Measurements from ENCODE around the gene GYS1.

Gene GYS1

DNA sequence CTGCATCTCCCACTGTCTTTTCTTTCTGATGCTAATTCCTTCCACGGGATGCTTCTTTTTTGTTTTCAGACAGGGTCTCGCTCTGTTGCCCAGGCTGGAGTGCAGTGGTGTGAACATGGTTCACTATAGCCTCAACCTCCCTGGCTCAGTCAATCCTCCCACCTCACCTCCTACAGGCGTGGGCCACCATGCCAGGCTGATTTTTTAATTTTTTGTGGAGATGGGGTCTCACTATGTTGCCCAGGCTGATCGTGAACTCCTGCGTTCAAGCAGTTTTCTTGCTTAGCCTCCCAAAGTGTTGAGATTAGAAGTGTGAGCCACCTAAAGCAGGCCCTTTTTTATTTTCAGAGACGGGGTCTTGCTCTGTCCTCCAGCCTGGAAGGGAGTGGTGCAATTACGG lies 4.8 kb downstream of the GYS1 start:
- DNase-seq: no peak

GRCh38 chr19:48987323-48987722 lies 5.8 kb downstream of the GYS1 start:
- no peak for DNase-seq

DNA sequence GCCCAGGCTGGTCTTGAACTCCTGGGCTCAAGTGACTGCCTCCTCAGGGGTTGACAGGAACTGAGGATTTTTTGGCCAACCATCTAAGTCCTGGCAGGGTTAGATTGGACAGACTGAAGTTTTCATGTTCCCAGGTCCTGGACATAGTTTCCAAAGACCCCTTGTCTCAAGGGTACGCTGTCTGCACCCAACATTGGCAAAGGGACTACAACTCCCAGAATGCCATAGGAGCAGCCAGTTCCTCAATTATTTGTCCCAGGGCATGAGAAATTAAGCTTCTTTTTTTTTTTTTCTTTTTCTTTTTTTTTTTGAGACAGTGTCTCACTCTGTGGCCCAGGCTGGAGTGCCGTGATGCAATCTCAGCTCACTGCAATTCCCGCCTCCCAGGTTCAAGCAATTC lies 6.9 kb downstream of the GYS1 start:
- peak; percentile 25 for DNase-seq

GRCh38 chr19:48985711-48986110 lies 7.4 kb downstream of the GYS1 start:
- DNase-seq: no peak

DNA sequence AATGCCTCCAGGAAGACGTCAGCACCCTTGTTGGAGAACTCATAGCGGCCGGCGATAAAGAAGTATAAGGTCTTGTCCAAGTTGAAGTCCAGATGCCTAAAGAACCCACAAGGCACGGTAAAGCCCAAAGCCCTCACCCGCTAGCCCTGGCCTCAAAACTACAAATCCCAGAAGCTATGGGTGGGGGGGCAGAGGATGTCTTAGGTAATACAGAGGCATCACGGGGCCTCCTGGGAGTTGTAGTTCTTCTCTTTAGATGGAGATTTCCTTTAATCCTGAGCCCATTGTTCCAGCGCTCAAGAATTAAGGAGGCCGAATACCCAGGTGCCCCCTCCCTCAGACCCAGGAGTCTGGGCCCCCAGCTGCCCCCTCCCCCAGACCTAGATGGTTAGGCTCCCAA lies 10.8 kb downstream of the GYS1 start:
- DNase-seq: peak; percentile 54

DNA sequence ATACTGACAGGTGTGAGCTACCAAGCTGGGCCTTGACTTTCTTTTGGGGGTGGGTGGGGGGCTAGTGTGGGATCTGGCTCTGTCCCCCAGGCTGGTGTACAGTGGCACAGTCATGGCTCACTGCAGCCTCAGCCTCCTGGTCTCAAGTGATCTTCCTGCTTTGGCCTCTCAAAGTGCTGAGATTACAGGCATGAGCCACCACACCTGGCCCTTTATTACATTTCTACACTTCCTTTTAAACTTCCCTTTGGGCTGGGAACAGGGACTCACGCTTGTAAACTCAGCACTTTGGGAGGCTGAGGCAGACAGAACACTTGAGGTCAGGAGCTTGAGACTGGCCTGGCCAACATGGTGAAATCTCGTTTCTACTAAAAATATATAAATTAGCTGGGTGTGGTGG lies 16.0 kb downstream of the GYS1 start:
- DNase-seq: no peak

DNA sequence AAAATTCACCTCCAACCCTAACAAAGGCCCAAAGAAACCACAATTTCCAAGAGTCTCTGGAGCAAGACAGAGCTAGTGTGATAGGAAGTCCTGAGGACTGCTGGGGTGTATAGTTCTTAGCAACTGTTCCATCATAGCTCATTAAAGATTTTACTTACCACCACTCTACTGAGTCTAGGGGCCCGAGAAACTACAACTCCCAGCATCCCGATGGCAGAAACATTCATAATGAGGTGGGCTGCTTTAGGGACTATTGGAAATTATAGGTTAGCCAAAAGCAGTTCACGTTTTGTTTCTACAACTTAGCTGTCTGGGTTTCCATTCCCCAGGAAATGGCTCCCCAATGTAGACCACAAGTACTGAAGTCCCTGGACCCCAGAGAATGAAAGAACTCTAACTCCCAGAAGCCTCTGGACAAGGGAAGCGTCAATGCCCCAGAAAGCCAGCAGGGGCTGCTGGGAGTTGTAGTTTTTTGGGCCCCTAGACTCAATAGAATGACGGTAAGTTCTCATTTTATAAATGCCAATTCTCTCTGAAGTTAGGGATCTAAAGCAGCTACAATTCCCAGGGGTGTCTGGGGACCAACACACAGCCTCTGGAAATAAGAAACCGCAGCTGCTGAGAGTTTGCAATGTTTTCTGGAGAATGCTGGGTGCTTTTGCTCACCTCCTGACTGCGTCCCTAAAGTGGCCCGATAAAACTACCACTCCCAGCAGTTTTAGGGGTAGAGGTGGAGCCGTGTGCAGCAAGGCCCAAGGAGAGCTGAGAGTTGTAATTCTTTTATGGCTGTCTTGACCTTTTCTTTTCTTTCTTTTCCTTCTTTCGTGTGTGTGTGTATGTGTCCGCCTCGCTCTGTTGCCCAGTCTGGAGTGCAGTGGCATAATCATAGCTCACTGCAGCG lies 16.9 kb downstream of the GYS1 start:
- peak; percentile 86 for DNase-seq

DNA sequence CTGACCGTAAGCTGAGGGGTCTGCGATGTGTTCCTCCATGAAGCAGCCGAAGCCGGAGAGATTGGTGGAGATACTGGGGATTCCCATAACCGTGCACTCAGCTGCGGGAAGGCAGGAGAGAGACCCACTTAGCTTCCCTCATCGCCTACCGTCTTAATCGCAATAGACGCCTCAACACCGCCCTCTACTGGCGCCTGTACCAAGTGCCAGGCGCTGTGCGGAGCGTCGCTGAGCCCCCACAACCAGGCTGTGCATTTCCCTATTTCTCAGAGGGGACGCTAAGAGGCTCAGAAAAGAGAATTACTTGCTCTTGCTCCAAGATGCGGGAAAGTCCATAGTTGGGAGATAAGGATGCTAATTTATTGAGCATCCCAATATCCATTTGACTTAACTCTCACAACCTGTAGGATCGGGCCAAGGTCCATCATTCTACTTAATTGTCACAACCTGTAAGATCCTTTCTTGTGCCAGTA lies 22.1 kb downstream of the GYS1 start:
- DNase-seq: peak; percentile 95

GRCh38 chr19:48970139-48970766 lies 22.9 kb downstream of the GYS1 start:
- DNase-seq: no peak

- DNase-seq: peak; percentile 92
Measured at GRCh38 chr19:48969276-48970138, 23.6 kb downstream of the GYS1 start.

DNA sequence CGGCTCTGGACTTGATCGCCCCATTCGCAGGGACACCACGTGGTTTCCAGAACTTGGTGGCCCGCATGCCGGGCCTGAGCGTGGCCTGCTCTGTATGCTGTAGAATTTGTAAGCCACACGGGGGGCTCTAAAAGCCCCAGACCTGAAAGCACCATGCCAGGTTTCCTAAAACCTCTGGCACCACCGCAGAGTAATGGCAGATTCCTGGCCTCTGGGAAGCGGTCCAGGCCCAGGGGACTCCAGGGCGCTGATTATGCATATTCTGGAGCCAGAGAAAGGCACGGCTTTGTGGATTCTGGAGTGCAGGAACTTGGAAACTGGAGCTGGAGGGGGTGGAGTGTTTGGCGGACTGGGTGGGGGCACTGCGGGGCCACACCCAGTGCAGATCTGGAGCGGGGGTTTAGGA lies 24.3 kb downstream of the GYS1 start:
- no peak for DNase-seq

DNA sequence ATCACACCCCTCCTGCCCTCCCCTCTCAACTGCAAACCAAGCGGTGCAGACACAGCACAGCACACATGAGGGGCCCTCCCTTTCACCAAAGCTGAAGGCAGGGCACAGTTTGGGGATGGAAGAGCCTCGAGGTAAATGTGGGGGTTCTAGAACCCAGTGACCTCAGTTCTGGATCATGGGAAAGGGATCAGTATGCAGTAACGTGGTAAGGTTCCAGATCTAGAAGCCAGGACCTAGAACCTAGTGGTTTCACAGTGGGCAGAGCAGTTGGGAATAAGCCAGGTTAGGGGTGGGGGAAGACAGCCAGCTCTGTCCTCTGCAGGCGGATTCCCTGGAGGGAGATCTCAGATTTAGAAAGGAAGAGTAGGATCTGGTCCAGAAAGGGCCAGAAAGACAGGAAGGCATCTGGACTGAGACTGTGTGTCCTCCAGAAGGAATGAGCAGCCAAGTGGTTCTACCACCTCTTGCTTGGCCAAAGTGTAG lies 24.9 kb downstream of the GYS1 start:
- DNase-seq: peak; percentile 41

- DNase-seq: peak; percentile 54
Measured at GRCh38 chr19:48967346-48968178, 25.5 kb downstream of the GYS1 start.

DNA sequence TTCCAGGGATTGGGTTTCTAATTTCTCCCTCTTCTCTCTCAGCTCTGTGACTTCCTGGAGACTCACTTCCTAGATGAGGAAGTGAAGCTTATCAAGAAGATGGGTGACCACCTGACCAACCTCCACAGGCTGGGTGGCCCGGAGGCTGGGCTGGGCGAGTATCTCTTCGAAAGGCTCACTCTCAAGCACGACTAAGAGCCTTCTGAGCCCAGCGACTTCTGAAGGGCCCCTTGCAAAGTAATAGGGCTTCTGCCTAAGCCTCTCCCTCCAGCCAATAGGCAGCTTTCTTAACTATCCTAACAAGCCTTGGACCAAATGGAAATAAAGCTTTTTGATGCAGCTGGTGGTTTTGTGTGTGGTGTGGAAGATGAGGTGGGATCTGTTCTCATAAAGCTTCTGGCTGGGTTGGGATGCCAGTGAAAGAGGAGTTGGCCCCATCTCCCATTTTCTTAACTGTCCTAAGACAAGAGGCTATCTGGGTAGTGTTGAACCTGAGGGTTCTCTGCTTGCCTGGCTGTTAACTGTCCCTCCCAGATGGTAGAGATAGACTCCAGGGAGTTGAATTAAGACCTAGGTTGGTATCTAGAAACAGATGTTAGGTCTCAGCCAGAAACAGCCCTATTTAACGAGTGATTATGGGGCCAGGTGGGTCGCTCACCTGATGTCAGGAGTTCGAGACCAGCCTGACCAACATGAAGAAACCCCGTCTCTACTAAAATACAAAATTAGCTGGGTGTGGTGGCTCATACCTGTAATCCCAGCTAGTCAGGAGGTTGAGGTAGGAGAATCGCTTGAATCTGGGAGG lies 26.4 kb downstream of the GYS1 start:
- peak; percentile 66 for DNase-seq

- peak; percentile 94 for DNase-seq
Measured at GRCh38 chr19:48965806-48966540, 27.1 kb downstream of the GYS1 start.

DNA sequence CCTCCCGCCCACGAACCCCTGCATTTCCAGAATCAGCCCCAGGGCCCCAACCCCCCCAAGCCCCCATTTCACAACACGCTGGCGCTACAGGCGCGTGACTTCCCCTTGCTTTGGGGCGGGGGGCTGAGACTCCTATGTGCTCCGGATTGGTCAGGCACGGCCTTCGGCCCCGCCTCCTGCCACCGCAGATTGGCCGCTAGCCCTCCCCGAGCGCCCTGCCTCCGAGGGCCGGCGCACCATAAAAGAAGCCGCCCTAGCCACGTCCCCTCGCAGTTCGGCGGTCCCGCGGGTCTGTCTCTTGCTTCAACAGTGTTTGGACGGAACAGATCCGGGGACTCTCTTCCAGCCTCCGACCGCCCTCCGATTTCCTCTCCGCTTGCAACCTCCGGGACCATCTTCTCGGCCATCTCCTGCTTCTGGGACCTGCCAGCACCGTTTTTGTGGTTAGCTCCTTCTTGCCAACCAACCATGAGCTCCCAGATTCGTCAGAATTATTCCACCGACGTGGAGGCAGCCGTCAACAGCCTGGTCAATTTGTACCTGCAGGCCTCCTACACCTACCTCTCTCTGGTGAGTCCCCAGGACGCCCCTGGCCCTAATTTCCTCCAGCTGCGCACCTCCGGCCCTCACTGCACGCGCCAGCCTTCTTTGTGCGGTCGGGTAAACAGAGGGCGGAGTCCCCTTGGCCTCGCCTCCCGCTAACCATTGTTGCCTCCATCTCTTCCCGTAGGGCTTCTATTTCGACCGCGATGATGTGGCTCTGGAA lies 27.9 kb downstream of the GYS1 start, which contains the start of gene FTL:
Gene FTL (plus strand): TSS at position 270 of the 766 bp plus-strand sequence. CDS start 199 bp downstream, at position 469.
- DNase-seq: peak; percentile 99

GRCh38 chr19:48964205-48965039 lies 28.7 kb downstream of the GYS1 start:
- DNase-seq: no peak

DNA sequence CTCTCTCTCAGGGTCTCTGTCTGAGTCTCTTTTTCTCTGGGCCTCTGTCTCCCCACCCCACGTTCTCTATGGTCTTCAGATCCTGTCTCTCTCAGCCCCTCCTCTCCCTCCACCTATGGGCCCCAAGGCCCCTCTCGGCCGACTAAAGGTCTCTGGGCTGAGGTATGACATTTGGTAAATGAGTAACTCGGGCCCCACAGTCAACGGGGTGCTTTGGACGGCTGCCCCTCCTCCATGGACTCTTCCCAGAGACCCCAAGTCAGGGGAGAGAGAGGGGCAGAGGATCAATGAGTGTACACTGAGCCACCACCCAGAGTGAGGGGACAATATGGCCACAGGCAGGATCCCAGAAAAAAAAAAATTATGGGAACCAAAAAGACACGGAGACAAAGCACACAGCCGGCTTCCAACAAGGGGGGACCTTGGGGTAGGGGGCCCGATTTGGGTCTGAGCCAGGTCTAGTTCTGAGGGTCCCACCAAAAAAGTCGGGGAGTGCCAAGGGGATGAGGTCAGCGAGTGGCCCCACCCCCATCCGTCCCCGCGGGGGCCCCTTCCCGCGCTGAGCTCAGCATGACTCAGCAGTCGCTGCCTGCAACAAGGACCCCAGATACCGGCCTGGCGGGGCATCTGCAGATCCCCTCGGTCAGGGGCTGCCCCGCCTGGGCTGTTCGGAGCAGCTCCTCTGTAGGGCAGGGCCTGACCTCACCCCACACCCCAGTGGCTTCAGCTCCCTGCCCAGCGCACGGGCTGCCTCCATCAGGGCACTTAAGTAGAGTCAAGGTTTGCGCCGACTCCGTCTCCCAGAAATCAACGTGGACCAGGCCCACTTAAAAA lies 29.5 kb downstream of the GYS1 start:
- DNase-seq: peak; percentile 94
